PC-9 (cell line): ENCODE results near the gene COIL. TPM values are rescaled to one million over a fixed set of nuclear protein-coding genes. Genes with fewer than 3 reads are reported as not detected.

Experiments
- BruUV-seq: library from RNA; stranded (reverse); fragments of 400-500 nt; replicated peaks from 2 replicates; lab custom pipeline; 2021; lab: Mats Ljungman, UMichigan
- CTCF ChIA-PET: fragments of 300-600 bp; sonication (Branson Sonifier 250); formaldehyde crosslinking; loops from one replicate; lab custom pipeline; 2022; ENCODE audit warnings: antibody characterized with exemption; lab: Charles Lee
- POLR2A ChIA-PET: fragments of 300-600 bp; sonication (Branson Sonifier 250); formaldehyde crosslinking; loops from one replicate; lab custom pipeline; 2022; ENCODE audit warnings: antibody characterized with exemption; ENCODE audit not compliant: unreplicated experiment; lab: Charles Lee
- DNase-seq, 2 experiments: peaks; one replicate each; pipeline versions ENCODE4 v3.0.0 to v3.0.0-alpha.2; 2015 to 2022; ENCODE audit warnings: mixed read lengths in 1 of 2
- H2AFZ ChIP-seq: fragments of 200-600 bp; sonication (generic); 2 replicates; pipeline ENCODE4 v1.8.1; 2017; ENCODE audit warnings: antibody characterized with exemption
- H3F3A ChIP-seq: fragments of 200-600 bp; sonication (generic); 2 replicates; pipeline ENCODE4 v1.8.1; 2017; ENCODE audit warnings: antibody characterized with exemption, mild to moderate bottlenecking, low read depth; ENCODE audit not compliant: insufficient read depth
- H3K27ac ChIP-seq: fragments of 200-600 bp; sonication (generic); 2 replicates; pipeline ENCODE4 v1.6.1; 2016; ENCODE audit warnings: mixed run types
- H3K27me3 ChIP-seq: fragments of 200-600 bp; sonication (generic); 2 replicates; pipeline ENCODE4 v1.6.1; 2016; ENCODE audit warnings: low read depth, mixed run types; ENCODE audit not compliant: insufficient read depth
- H3K36me3 ChIP-seq: fragments of 200-600 bp; sonication (generic); 2 replicates; pipeline ENCODE4 v1.6.1; 2016; ENCODE audit warnings: low read depth, mixed run types
- H3K4me1 ChIP-seq: fragments of 200-600 bp; sonication (generic); replicated peaks from 2 replicates; pipeline ENCODE4 v1.6.1; 2016; ENCODE audit warnings: mixed run types; ENCODE audit not compliant: insufficient read depth
- H3K4me2 ChIP-seq: fragments of 200-600 bp; sonication (generic); 2 replicates; pipeline ENCODE4 v1.6.1; 2017; ENCODE audit warnings: mixed run types
- H3K4me3 ChIP-seq: fragments of 200-600 bp; sonication (generic); 2 replicates; pipeline ENCODE4 v1.6.1; 2016; ENCODE audit warnings: mixed run types
- H3K79me2 ChIP-seq: fragments of 200-600 bp; sonication (generic); 2 replicates; pipeline ENCODE4 v1.6.1; 2017; ENCODE audit warnings: low read depth, mixed run types
- H3K9me2 ChIP-seq: fragments of 200-600 bp; sonication (generic); 2 replicates; pipeline ENCODE4 v1.8.1; 2017; ENCODE audit warnings: mild to moderate bottlenecking; ENCODE audit not compliant: insufficient read depth
- H3K9me3 ChIP-seq: fragments of 200-600 bp; sonication (generic); 2 replicates; pipeline ENCODE4 v1.8.1; 2016; ENCODE audit warnings: low read depth; ENCODE audit not compliant: insufficient read depth
- H4K20me1 ChIP-seq: fragments of 200-600 bp; sonication (generic); 2 replicates; pipeline ENCODE4 v1.8.1; 2017; ENCODE audit not compliant: insufficient read depth
- EZH2 ChIP-seq: fragments of 200-600 bp; sonication (generic); IDR thresholded peaks from 2 replicates; pipeline ENCODE4 v1.8.0; 2017; ENCODE audit warnings: antibody characterized with exemption, low read depth
- intact Hi-C: fragments of 100-400 bp; cut with micrococcal nuclease; formaldehyde crosslinking; loops from one replicate; pipeline ENCODE4 v1.10.0; 2022; ENCODE audit not compliant: unreplicated experiment
- total RNA-seq: library from RNA; stranded (reverse); gene quantifications from 2 replicates; pipeline ENCODE4 v1.2.3, GENCODE V29; 2021
- TF ChIP-seq, protein P1 (sequence below): fragments of 200-600 bp; sonication (generic); conservative IDR thresholded peaks from 2 replicates; pipeline ENCODE4 v1.6.1; 2017; ENCODE audit warnings: mixed run types, antibody characterized with exemption, mild to moderate bottlenecking, moderate library complexity

COIL gene
- total RNA-seq, 1 experiment from 2014 or later, result 19.0 TPM

DNA sequence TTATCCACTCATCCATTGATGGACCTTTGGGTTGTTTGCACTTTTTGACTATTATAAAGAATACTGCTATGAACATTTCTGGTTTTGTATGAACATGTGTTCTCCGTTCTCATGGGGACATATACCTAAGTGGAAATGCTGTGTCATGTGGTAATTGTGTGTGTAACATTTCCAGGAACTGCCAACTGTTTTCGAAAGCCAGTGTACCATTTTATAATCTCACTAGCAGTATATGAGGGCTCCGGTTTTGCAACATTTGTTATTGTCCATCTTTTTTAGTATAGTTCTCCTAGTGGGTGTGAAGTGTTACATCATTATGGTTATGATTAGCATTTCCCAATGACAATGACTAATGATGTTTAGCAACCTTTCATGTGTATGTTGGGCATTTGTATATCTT lies 41.9 kb downstream of the COIL start:
- Histone ChIP-seq H3K4me3 (no peak overlapping the region), H2AFZ (no peak overlapping the region), H4K20me1 (no peaks in the 10 kb centered on the region), H3K27me3 (no peaks in the 10 kb centered on the region), H3K79me2 (peaks cover 10% of the 10 kb centered on the region), H3K36me3 (0 out of 2 replicates have a peak, but pooled peaks cover 4% of the 10 kb centered on the region), H3F3A (peaks cover 40% of the 10 kb centered on the region), H3K4me2 (no peak overlapping the region), H3K9me2 (no peaks in the 10 kb centered on the region), H3K4me1 (peaks cover 30% of the 10 kb centered on the region), H3K9me3 (peaks cover 13% of the 10 kb centered on the region; the same call in 1 of the 2 replicates), H3K27ac (peak overlapping the region; percentile 50)
- peak in 1 of 2 experiments; percentile 59 for DNase-seq
- CTCF ChIA-PET, result no interaction called here
- intact Hi-C loops, result no loop called here
- POLR2A ChIA-PET, result no interaction called here
- no TSS peak for BruUV-seq
- TF ChIP-seq, protein P1, sequence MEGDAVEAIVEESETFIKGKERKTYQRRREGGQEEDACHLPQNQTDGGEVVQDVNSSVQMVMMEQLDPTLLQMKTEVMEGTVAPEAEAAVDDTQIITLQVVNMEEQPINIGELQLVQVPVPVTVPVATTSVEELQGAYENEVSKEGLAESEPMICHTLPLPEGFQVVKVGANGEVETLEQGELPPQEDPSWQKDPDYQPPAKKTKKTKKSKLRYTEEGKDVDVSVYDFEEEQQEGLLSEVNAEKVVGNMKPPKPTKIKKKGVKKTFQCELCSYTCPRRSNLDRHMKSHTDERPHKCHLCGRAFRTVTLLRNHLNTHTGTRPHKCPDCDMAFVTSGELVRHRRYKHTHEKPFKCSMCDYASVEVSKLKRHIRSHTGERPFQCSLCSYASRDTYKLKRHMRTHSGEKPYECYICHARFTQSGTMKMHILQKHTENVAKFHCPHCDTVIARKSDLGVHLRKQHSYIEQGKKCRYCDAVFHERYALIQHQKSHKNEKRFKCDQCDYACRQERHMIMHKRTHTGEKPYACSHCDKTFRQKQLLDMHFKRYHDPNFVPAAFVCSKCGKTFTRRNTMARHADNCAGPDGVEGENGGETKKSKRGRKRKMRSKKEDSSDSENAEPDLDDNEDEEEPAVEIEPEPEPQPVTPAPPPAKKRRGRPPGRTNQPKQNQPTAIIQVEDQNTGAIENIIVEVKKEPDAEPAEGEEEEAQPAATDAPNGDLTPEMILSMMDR, result no peak
- TF ChIP-seq EZH2, result no peak

DNA sequence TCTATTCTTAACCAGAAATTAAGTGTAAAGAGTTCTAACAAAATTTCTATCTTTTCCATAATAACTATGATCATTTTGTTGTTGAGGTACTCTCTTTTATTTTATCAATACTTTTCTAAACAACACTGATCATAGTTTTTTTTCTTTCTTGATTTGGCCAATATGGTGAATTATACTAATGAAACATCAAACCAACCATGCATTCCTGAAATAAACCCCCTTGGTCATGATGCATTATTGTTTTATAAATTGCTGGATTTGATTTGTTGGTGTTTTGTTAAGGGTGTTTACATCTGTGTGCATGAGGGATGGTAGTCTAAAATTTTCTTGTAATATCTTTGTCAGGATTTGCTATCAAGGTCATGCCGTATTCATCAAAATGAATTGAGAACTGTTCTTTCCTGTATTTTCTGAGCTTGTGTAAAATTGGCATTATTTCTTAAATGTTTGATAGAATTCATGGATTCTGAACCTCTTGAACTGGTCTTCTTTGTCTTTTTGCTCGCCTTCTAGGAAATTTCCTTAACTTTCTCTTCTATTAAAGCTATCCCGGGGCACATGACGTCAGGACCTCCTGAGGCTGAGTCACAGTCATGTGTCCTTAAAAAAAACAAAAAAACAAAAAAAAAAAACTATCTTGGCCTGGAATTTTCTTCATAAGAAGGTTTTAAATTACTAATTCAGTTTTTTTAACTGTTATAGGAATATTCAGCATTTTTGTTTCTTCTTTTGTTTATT lies 43.1 kb downstream of the COIL start:
- H3K27ac ChIP-seq, result peak overlapping the region; percentile 99
- H3K36me3 ChIP-seq, result 0 out of 2 replicates have a peak, but pooled peaks cover 4% of the 10 kb centered on the region
- H3K9me2 ChIP-seq, result no peaks in the 10 kb centered on the region
- H2AFZ ChIP-seq, result no peak overlapping the region
- no peaks in the 10 kb centered on the region for H3K27me3 ChIP-seq
- peaks cover 40% of the 10 kb centered on the region for H3F3A ChIP-seq
- no peak overlapping the region for H3K4me3 ChIP-seq
- no peak for DNase-seq
- TF ChIP-seq, protein P1, result no peak
- TF ChIP-seq EZH2, result no peak
- peaks cover 13% of the 10 kb centered on the region; the same call in 1 of the 2 replicates for H3K9me3 ChIP-seq
- ChIA-PET POLR2A (no interaction called here), CTCF (no interaction called here)
- no peak overlapping the region for H3K4me2 ChIP-seq
- intact Hi-C loops, result no loop called here
- peaks cover 30% of the 10 kb centered on the region for H3K4me1 ChIP-seq
- no TSS peak for BruUV-seq
- H4K20me1 ChIP-seq, result no peaks in the 10 kb centered on the region
- H3K79me2 ChIP-seq, result peaks cover 21% of the 10 kb centered on the region

DNA sequence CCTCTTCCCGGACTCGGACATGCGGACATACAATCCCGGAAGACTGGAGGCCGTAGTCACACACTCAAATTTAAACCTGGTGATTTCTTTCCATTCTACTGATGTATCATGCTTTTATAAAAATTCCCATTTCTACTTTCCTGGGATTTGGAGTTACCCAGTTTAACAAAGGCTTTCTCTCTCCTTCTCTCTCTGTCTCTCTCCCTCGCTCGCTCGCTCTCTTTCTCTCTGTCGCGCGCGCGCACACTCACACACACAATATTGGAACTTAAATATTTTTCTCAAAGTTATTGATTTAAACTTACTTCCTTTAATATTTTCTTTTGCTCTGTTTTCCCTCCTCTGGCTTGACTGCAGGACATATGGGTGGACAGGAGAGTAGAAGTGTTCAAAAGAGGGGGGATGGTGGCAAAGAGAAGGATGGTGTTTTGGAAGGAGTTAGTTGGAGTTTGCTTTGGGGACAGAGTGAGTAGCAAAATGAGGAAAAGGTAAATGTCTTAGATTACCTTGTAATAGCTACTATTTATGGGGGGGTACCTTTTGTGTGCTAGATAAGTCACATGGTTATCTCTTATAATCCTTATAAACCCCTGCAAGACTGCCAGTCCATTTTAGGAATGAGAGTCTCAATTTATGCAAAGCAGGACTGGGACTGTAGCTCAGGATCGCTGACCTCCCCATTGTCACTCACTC lies 46.1 kb downstream of the COIL start:
- Histone ChIP-seq H3K4me2 (peak overlapping the region; percentile 94), H3K4me1 (peaks cover 53% of the 10 kb centered on the region), H3K9me2 (no peaks in the 10 kb centered on the region), H3K9me3 (peaks cover 11% of the 10 kb centered on the region; the same call in 1 of the 2 replicates), H3K27ac (peak overlapping the region; percentile 99), H3K36me3 (peaks cover 10% of the 10 kb centered on the region; the same call in 1 of the 2 replicates), H2AFZ (peak overlapping the region; percentile 59), H3K79me2 (peaks cover 51% of the 10 kb centered on the region), H3K27me3 (no peaks in the 10 kb centered on the region), H3K4me3 (peak overlapping the region; percentile 83), H4K20me1 (no peaks in the 10 kb centered on the region), H3F3A (peaks cover 34% of the 10 kb centered on the region)
- no peak for TF ChIP-seq EZH2
- TF ChIP-seq, protein P1, result no peak
- ChIA-PET CTCF (no interaction called here), POLR2A (interaction anchor here (0.6 kb wide), 1 partner anchor 1476 kb away, joined by 3 read pairs; no protein-coding TSS in a partner anchor)
- DNase-seq, result no peak
- BruUV-seq, result no TSS peak
- intact Hi-C loops, result loop anchor here (5.0 kb wide), 1 partner anchor 127 kb away; no protein-coding TSS in a partner anchor
